Measurements from ENCODE around the gene TRMT1L. TPM values are rescaled to one million over a fixed set of nuclear protein-coding genes. Genes with fewer than 3 reads are reported as not detected.

TRMT1L gene
- total RNA-seq: 26.1 and 42.3 TPM in 2 replicates

GRCh38 chr1:185156854-185157598 is at the start of gene TRMT1L, which contains the start of gene SWT1:
TSS of gene TRMT1L (minus strand) at chr1:185156953. CDS start at chr1:185156712, 241 bp downstream.
TSS of gene SWT1 (plus strand) at chr1:185157167. CDS start at chr1:185160842, 3,675 bp downstream.

Other genes starting within 250 kb of the TRMT1L start
- 58.9 and 152 TPM in 2 replicates for gene NIBAN1, start 182.4 kb downstream of the TRMT1L start, total RNA-seq
- 27.4 and 44.3 TPM in 2 replicates for gene RNF2, start 111.4 kb downstream of the TRMT1L start, total RNA-seq
- 4.2 and 4.4 TPM in 2 replicates for gene SWT1, start 214 bp upstream of the TRMT1L start, total RNA-seq
- gene IVNS1ABP, start 160.3 kb upstream of the TRMT1L start, total RNA-seq: 46.4 and 66.6 TPM in 2 replicates

Data from smooth muscle cell of the pulmonary artery (primary cell).